GM21825 (cell line): ENCODE measurements around the gene SLC43A2.
A peak's percentile ranks its signal among the peaks of the same experiment; 100 is the strongest.
"Not testable (repeated sequence)": the region's sequence is repeated elsewhere in the genome, so short reads cannot be mapped to it uniquely, and the experiment has no call there.

Experiments used
- ATAC-seq: cut with Tn5 transposase; IDR thresholded peaks from one replicate; pipeline ENCODE4 v1.9.1; 2021; ENCODE audit warnings: mild to moderate bottlenecking, moderate library complexity; ENCODE audit not compliant: unreplicated experiment

Gene SLC43A2

DNA sequence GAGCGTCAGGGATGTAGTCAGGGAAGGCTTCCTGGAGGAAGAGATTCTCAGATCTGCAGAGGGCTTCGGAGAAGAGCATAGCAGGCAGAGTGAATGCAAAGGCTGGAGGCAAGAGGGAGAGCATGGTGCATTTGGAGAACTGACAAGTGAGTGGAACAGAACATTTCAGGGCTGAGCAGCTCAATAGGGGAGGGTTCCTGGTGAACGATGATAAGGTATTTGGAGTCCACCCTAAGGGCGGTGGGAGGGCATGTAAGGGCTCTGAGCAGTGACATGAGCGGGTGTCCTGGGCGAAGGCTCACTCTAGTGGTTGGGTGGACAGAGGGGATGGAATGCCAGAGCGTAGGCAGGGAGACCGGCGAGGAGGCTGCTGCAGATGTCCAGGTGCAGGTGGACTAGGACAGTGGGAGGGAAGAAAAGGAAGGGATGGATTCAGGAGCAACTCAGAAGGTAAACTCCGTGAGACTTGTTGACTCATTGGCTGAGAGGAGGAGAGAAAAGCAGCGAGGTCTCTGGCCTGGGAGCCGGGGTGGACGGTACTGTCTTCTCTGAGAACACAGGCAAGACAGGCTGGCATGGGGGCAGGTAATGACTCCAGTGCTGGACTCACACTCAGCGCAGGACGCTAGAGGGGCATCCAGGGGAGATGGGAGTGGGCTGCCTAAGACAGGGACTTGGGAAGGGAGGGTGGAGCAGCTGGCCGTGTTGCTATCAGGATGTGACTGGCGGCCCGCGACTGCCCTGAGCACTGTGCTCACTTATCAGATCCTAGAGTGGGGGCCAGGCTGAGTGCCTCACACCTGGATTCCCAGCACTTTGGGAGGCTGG lies 64.6 kb downstream of the SLC43A2 start:
- no peak for ATAC-seq

GRCh38 chr17:1563471-1563785 lies 65.2 kb downstream of the SLC43A2 start:
- not testable (repeated sequence) for ATAC-seq

DNA sequence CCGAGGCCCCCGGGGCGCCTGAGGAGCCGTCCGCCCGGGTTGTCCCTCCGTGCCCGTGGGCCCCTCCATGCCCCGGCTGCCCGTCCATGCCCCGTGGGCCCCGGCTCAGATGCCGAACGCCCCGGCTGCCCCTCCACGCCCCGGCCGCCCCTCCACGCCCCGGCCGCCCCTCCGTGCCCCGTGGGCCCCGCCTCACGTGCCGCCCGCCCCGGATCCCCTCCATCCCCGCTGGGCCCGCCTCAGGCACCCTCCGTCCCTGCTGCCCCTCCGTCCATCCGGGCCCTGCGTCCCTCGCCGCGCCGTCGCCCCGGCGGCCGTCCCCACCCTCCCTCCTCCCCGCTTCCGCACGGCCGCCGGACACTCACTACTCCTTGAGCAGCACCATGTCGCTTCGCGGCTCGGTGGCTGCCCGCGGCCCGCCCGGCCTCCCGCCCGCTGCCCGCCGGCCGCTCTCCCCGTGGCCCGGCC lies 66.4 kb downstream of the SLC43A2 start:
- ATAC-seq = peak; percentile 35

GRCh38 chr17:1561420-1562175 lies 67.0 kb downstream of the SLC43A2 start:
- no peak for ATAC-seq

- no peak for ATAC-seq
These were observed 67.7 kb downstream of the SLC43A2 start for GRCh38 chr17:1560858-1561355.

GRCh38 chr17:1560101-1560857 lies 68.4 kb downstream of the SLC43A2 start:
- ATAC-seq = no peak

DNA sequence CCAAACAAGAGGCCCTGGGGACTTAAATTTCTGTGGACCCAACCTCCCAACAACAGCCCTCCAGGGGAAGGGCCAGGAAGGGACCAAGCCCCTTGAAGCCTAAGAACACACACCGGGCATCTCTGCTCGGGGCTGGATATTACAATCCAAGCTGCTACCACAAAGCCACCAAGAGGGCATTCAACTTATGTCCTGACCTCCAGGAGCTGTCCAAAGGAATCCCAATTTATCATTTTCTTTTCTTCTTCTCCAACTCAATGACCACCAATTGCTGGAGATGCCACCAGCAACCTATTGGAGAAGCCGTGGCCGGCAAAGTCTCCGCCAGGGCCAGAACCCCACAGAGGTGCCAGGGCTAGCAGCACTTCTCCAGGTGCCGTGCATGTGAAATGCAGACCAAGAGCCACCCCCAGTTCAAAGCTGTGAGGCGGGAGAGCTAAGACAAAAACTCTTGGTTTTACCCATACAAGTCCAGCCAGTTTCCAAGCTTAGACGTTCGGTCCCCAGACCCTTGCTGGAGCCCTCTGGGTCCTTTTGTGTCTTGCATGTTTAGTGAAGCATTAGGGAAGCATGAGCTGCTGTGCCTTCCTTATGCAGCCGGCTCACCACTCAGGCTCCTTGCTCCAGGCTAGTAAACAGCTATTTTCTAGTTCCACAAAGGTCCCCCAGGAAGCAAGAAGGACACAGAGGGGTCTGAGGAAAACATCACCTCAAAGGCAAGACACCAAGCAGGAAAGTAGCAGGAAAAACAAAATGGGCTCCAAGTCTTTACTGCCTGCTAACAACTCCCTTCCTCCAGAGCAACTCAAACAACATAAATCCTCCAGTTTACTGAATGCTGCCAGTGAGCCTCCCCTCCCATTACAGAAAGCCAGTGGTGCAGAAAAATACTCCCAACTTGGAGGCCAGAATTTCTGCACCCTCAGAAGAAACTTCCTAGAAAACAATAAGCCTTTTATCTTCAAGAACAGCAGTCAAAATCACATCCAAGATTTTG lies 69.3 kb downstream of the SLC43A2 start:
- ATAC-seq = no peak

DNA sequence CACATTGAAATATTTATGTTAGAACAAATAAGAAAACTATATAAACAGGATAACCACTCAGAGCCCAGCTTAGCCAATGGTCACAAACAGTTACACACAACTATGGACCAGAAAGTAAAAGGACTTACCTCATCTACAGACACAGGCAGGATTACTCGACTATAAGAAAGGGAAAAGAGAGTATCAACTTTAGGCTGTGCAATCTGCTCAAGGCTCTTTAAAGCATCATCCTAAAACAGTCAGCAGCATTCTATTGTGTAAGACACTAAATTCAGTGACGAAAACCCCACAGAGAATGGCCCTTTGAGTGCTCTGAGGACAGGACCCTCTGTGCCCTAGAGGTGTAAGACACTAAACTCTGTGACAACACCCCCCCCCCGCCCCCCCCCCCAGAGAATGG lies 70.2 kb downstream of the SLC43A2 start:
- ATAC-seq = no peak

DNA sequence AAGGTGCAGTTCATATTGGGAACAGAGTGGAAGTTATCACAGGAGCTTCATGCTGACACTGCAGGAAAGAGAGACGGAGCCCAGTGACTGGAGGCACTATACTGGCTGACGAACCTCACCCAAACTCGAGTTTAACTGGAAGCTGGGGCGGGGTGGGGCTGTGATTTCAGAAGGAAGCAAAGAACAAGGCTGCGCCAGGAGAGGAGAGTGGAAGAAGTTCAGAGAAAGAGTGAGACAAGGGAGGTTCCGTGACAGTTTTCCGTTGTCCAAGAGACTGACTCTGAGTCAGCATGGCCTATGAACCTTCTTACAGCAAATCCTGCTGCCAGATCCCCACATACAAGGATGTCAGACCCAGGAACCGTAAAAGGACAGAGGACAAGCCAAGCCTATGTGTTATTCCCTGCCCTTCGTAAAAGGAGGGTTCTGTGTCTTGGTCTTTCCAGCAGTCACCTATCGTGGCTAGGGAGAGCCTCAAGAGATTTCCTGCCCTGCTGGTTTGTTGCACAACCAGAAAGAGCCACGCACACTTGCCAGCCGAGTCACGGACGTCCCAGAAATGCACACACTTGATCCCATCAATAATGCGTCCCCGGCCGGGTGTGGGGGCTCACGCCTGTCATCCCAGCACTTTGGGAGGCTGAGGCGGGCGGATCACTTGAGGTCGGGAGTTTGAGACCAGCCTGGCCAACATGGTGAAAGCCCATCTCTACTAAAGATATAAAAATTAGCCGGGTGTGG lies 71.1 kb downstream of the SLC43A2 start:
- no peak for ATAC-seq

- ATAC-seq = no peak
These were observed 72.8 kb downstream of the SLC43A2 start for GRCh38 chr17:1555651-1556471.

DNA sequence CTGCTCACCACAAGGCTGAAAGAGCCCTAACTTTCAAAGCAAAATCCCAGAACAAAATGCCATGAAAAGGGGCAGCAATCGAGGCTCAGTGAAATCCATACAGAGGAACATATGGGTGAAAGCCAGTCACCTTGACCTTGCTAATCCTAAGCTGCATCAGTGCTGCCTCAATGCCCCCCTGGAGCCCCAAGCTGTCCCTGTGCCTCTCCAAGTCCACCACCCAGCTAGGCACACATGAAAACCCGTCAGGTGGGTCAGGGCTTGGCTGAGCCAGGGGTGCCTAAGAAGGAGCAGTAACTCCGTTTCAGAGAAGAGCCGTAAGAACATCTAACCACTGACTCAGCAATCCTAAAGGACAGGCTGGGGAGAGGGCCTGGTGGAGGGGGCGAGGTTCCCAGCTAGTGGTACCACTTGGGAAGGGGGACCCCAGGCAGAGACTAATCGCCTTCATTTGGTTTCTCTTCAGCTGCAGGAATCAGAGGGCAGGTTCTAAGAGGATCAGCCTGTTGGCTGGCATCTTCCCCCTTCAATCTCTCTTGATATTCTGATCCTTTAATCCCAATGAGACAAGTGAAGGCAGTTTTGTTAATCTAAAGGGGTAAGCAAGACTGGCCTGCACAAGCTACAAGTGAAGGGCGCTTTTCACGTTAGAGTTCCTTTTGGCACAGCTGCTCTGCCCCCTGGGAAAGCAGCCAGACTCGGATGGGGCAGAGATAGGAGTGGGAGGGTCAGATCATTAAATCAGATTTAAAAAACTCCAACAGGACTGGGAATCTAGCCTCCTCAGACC lies 73.7 kb downstream of the SLC43A2 start:
- ATAC-seq = no peak

- no peak for ATAC-seq
These were observed 75.0 kb downstream of the SLC43A2 start for GRCh38 chr17:1553354-1554266.

DNA sequence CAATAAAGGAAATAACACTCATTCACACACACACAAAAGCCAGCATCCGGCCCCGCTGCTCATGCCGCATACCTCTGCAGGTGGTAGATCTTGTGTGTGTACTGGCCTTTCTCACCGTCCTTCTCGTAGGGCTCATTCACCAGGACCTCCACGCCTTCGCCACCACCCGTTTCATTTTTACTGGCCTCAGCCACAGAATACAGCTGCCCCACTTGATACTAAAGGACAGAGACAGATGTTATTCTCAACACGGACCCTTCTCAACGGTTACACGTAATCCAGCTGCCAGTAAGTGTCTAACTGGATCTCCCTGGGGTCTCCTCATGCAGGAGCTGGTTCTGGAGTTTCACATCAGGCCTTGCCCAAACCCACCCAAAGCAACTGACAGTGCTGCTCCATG lies 75.7 kb downstream of the SLC43A2 start:
- no peak for ATAC-seq

DNA sequence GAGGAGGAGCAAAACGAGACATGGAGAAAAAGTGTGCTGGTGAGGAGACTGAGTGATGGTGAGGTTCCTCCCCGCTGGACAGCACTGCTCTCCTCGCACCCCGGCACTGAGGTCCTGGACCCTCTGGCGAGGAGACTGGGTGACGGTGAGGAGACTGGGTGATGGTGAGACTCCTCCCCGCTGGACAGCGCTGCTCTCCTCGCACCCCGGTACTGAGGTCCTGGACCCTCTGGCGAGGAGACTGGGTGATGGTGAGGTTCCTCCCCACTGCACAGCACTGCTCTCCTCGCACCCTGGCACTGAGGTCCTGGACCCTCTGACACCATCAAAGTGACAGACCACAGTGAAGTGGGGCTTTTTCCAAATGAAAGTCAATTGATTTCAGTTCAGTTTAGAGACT lies 76.9 kb downstream of the SLC43A2 start:
- ATAC-seq = no peak

- no peak for ATAC-seq
These were observed 80.6 kb downstream of the SLC43A2 start for GRCh38 chr17:1548032-1548431.

DNA sequence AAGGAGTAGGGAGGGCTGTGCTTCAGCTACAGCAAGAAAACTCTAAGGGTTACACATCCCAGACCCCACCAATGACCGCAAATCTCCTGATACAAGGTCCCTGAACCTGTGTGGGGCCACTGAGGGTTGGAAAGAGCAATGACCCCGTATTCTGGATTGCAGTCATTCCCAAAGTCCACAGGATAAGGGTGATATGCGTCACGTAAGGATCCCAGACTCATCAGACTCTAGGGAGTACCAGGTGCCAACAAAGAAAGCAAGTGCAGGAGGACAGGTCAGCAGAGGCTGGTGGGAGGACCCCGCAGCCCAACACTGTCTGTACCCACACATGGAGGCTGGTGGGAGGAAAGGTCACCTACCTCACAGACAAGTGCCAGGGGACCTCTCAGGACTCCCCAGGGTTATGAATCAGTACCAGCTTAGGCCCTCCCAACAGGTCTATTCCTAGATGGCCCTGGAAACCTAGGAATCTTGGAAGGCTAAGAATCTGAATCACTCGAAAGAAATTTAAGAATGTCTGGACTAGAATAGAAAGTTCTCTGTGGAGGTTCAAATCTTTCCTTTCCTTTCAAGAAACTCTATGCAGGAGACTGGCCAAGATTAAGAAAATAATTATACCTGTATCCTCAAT lies 82.2 kb downstream of the SLC43A2 start:
- ATAC-seq = no peak
